ENCODE data around the gene NPS.

Gene NPS

DNA sequence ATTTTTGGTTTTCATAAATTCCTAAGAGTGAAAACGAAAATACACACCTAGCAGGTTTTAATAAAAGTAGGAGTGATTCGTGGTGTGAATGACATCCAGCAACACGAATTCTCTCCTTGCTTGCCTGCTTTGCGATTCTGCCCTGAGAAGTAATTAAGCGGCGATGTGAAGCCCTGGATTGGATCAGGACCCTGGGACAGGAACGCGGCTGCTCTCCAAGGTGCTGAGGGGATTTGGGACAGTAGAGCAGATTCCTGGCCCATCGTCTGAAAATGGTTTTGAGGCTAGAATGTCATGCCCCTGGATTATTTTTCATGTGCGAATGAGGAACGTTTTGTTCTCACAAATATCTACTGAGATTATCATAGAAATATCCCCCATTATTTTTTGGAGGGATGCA lies 7.8 kb downstream of the NPS start:
- peak; percentile 58 for DNase-seq (ENCODE audit: low spot score)
- no peak for FAIRE-seq

DNA sequence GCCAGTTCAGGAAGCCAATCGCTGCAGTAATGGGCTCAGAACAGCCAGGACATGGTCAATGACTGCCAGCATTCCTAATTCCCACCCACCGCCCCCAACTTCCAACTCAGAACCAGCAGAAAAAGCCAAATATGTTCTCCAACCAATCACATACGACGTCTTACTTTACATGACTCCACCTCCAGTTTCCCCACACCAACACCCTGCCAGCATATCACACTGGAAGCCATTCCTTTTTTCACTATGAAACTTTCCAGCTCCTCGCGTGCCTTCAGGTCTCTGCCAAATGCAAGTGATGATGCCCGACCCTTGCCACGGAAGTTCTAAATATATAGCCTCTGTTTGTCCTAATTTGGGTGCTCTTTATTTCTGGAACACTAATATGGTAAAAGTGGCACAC lies 12.5 kb downstream of the NPS start:
- FAIRE-seq (no peak), DNase-seq (ENCODE audit: low spot score) (no peak)

DNA sequence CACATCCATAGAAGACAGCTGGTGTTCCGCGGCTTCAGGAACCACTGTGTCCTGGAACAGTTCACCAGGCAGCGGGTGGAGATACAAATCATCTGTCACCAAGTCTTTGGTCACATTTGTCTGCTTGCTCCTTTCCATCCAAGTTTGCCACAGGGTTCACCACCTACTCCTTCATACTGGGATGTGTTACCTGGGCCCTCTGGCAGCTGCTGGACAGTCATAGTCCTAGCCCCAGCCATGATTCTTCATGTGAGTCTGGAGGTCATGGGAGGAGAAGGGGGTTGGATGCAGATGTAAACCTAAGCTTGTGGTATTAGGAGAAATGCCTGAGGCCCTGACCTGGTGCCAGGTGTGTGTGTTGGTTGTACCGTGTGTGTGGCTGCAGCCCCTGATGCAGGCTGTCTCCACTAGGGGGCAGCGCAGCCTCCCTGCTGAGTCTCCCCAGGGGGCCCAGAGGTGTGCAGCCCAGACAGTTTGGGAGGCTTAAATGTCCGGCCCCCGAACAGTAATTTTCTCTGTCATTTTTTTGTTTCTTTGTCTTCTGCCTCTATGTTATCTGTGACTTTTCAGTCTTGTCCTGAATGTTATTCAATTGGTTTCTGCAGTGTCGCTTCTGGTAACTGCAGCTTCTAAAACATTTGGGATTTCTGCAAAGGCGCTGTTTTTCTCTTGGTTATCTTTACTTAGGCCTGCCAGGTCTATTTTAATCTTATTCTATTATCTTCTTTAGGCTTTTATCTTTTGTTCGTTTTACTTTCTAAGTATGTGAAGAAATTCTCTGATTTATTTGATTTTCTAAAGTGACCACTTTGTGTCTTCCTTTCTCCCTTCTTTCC lies 14.8 kb downstream of the NPS start:
- DNase-seq (ENCODE audit: low spot score) (peak; percentile 18), FAIRE-seq (no peak)

DNA sequence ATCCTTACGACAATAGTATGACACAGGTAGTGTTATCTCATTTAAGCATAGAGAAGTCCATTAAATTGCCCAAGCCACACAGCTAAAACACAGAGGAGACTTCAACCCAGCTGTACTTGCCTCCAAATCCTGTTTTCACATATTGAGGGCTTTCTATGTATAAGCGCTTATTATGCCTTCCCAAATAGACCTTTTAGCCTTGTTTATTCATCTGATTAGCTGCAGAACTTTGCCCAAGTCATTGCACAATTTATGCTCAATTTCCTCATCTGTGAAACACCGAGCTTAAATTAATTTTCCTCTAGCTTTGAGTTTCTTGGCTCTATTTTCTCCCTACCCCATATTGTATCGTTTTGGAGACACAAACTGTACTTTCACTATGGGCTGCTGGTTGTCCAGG lies 15.5 kb downstream of the NPS start:
- no peak for FAIRE-seq
- no peak for DNase-seq (ENCODE audit: low spot score)

DNA sequence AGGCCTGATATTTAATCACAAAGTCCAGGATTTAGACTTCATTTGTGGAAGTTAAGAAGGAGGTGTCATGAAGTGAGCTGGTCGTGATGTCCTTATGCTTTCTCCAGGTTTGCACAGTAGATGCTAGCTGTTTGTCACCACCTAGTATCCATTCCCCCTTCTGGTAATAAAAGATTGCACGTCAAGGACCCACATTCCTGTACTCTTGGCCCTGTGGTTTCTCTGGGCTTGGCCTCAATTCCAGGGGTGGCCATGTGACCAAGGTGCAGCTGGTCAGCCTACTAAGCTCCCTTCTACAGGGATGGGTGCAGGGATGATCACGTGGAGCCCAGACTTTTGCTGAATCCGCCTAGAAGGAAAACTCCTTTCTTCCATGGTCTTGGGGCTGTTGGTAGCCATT lies 16.5 kb downstream of the NPS start:
- DNase-seq (ENCODE audit: low spot score): no peak
- FAIRE-seq: no peak

DNA sequence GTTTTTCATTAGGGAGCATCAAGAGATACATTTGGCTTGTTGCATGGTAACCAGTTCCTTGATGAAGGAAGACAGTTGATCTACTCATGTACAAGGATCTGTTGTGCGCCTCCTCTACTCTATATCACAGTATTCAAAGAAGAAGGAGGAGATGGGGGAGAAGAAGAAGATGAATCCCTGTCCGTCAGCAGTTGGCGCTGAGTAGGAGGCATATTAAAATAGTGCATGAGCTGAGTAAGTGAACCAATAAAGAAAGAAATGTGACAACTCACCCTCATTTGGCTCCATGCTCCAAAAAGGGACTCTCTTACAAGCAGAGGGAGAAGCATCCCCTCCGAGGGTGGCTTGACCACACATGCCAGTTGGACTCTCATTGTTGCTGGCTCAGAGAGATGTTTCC lies 20.1 kb downstream of the NPS start:
- FAIRE-seq (no peak), DNase-seq (ENCODE audit: low spot score) (no peak)

DNA sequence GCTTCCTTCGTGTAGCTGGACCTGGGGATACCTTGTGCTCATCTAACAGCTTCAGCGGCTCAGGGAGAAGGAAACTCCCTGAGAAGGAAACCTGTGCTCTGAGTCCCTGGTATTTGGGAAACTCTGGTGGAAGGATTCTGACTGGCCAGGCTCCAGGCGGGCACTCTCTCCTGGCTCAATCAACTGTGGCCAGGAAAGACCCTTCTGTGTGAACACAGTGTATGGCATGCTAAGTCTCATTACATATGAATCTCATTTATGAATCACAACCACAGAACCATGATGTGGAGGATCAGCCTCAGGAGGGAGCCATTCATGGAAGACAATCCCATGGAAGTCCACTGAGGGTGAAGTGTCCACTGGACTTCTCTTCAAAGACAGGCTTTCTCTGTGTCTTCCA lies 20.9 kb downstream of the NPS start:
- DNase-seq (ENCODE audit: low spot score): no peak
- no peak for FAIRE-seq

DNA sequence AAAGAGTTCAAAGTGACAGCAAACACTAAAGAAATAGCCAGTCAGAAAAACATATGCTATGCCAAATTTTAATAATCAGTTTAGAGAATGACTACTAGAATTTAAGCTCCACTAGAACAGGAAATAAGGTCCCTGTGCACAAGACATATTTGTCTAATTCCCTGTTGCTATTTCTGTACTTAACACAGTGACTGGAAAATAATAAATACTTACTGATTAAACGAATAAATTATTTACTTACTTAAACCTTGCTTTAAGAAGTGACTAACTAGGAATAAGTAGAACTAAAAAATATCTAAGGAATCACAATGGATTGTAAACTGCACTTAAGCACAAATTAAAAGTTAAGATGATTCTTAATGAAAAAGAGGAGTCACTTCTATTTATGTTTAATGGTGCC lies 22.3 kb downstream of the NPS start:
- DNase-seq (ENCODE audit: low spot score) (no peak), FAIRE-seq (no peak)

DNA sequence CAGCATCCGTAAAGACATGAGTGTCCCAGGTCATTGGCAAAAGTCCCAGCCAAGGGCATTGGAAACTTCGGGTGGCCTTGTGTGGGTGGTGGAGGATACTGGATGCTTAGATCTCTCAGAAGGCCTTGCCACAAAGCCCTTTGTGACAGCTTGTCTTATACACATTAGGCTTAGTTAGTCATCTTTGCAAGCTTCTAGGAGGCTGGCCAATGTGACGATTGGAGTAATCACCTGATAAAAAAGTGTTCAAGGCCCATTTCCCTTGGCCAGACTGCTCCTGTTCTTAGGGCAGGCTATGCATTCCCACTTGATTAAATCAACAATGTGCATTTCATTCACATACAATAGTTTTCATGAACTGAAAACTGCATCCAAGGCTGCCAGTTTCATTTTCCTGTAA lies 26.9 kb downstream of the NPS start:
- FAIRE-seq: no peak

DNA sequence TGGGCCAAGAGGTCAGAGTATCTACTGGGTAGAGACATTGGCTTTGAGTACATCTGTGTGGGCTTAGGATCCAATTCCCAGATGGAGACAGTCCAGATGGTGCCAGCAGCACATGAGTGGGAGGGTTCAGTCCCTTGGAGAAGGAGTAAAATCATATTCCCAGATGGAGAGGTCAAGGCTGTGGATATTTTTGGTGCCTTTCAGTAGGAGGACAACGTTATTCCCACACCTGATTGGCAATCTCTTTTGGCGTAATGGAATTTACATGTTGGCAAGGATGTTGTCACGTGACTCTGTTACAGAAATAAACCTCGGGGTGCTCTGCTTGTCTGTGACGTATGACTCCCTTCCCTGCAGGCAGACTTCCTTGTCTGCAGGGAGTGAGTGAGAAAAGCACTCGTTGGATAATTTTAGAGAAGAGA lies 27.6 kb downstream of the NPS start:
- DNase-seq (ENCODE audit: low spot score) (no peak), FAIRE-seq (no peak)

More for the DNA sequence above, 26.9 kb downstream of the NPS start:
- DNase-seq (ENCODE audit: low spot score): no peak

DNA sequence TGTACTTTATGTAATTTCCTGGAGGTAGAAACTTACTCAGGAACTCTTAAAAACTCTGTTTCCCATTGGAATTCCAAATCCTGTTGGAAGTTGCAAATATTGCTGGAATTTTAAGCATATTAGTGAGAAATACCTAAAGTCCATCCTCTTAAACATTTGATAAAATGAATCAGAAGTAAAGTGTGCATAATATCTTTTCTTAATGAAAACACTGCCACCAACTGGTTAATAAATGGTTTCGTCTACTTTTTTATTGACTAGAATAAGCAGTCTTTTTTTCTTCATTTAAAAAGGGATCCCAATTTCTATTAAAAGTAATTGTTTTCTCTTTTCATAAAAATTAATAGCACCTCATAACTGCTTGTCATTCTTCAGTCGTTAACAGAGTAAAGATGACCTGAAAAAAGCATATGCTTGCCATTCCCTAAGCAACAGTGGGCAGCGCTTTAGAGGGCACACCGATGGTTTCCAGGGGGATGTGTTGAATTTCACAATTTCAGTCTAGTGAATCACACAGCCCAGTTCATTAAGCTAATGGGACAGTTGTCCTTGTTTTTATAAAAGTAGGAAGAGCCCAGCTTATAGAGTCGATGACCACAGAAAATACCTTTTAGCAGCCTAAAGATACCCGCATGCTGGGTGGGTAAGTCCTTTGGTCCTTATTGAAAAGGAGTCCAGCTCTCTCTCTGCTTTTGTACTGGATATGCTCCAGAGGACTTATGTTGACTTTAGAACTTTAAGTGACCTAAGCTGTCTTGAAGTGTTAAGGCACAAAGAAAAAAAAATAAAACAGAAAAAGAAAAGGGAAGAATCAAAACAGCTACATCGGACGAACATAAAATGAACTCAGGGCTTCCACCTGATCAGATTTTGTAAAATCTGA lies 28.5 kb downstream of the NPS start:
- FAIRE-seq (no peak), DNase-seq (ENCODE audit: low spot score) (no peak)

DNA sequence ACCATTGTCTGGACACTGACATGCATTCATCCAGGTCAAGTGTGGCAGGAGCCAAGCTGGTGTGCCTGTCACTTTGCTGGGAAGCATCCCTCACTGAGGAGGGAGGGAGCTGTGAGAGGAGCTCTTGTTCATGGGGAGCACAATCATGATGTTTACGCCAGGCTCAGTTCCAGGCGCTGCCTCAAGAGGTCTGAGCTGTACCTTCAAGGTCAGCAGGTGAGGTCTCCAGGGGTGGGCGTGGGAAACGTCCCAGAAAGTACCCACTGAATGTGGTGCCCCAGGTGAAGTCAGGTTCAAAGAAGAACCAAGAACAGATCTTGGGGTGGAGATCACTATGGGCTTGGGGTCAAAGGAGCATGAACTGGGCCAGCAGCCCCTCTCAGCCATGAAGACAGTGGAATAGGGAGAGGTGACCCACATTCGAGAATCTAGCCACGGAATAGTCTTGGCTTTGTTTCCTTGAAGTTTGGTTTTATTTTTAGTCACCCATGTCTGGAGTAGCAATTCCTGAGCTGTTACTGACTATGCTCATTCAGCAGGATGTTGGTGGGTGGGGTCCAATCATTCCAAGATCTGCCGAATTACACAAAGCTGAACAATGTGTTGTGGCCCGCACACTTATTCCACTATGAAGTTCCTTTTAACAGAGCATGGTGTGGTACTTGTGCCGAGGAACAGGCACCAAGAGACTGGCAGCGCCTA lies 29.3 kb downstream of the NPS start:
- DNase-seq (ENCODE audit: low spot score): no peak
- no peak for FAIRE-seq

DNA sequence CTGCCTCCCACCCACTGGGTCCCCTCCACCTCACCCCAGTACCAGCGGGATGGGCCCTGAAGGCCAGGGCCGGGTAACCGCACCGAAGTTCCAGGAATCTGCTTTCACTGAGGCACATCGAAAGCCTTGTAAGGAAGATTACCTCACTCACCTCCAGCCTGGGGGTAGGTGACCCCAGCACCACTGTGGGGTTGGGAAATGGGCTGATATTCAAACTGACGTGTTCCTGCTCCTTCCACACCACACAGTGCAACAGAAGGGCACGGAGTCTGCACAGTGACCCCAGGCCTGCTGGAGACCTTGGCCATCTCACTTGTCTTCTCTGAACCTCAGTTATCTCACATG lies 29.8 kb downstream of the NPS start:
- DNase-seq (ENCODE audit: low spot score) (no peak), FAIRE-seq (no peak)

DNA sequence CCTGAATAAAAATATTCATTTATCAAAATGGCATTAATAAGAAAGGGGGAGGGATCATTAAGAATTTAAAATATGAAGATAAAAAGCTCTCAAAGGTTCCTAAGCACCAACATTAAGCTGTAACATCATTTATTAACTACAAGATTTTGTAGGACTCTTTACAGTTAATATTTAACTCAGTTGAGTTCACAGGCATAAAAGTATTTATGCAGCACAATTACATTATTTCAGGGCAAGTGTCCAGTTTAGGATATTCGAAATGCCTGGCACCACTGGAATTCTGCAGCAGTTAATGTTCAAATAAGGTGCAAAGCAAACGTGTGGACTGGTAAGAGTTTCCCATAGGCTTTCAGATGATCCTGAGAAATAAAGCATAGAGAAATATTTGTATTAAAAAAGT lies 30.5 kb downstream of the NPS start:
- DNase-seq (ENCODE audit: low spot score) (no peak), FAIRE-seq (no peak)

DNA sequence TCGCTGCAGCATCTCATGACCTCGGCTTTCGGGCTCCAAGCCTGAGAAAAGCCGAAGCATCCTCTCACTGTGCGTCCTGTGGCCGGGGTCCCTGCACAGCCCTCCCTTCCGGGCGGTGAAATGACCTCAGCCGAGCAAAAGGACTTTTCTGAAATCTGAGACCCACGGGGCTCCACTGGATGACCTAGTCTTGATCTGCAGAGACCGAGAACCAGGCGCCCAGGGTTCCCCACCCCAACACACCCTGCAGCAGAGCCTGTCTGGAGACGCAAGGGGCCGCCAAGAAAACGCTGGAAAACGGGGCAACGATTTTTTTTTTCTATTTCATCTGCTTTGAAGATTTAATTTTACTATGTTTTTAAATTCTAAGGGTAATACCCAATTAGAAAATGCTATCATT lies 31.7 kb downstream of the NPS start:
- no peak for DNase-seq (ENCODE audit: low spot score)
- no peak for FAIRE-seq

DNA sequence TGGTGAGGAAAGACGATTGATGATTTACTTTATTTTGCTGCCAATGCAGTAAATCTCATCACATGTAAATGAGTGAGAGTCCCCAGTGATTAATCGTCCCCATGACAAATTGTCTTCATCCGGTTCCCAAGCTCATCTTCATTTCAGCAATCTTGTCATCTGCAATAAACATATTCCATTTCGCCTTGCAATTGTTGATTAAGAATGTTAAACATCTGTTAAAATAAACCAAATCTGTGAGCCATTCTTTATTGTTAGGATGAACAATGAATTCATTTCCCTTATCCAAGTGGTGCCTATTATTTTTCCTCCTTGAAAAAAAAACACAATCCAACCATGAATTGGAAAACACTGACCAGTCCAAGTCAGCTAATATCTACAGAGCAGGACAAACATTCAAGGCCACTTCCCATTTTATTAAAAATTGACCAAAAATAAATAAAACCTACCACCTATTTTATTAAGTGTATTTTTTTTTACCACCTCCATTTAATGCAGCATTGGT lies 36.5 kb downstream of the NPS start:
- FAIRE-seq (no peak), DNase-seq (ENCODE audit: low spot score) (no peak)

DNA sequence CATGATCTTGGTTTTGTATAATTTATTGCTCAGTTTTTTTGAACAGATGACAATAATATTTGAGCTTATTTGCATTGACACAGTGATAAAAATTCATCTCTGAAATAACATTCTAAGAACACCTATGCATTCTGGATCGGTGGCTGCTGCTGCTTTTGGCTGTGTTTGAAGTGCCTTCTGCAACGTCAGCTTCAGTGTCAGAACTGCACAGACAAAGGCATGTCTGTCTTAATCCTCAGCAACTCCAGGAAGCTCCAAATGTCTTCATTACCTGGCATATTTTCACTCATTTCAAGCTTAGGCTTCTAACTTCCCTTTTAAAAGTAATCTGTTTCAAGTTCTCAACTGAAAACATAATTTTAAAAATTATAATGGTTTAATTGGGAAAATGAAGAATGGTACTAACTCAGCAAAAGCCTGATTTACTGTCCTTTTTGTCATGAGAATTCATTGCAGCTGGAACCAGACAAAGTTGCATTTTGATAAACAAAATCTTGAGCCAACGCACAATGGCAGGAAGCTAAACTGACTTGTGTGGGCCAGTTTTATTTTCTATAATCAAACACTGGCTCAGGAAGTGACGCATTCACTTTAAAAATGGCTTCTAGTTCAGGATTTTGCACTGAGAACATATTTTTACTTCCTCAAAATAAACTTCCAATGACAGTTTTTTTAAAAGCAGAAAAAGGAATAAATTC lies 38.7 kb downstream of the NPS start:
- DNase-seq (ENCODE audit: low spot score): no peak
- FAIRE-seq: no peak

DNA sequence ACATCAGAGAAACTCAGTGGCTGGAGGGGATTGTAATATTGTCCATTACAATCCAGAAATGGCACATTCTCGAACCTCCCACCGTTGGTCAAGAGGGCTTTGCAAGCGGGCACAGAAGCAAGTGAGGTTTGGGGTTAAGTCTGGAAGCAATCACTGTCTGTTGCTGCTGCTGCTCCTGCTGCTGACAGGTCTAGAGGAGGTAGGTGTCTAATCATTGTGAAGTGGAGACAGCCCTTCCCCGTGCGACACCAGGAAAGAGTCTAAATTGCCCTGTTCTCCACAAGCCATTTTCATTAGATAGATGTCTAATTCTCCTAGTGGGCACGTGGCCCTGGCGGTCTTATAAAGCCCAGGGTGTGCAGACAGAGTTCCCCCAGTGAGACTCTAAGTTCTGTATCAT lies 43.5 kb downstream of the NPS start:
- FAIRE-seq (no peak), DNase-seq (ENCODE audit: low spot score) (no peak)

DNA sequence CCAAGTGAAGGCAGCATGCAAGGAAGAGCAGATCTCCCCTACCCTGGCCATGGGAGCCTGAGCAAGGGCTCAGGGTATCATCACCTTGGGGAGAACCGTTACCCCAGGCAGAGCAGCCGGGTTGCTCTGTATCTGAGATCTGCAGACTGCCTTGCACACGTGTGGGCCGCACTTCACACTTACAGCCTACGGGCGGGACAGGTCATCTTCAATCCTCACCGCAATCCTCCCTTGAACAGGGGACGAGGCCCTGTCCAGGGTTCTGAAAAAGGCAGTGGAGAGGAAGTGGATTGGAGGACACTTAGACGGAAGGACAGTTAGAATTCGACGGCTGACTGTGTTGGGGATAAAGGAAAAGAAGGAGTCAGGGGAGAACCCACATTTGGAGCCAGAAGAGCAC lies 51.4 kb downstream of the NPS start:
- peak; percentile 39 for DNase-seq (ENCODE audit: low spot score)
- no peak for FAIRE-seq
